Liver (tissue), 9 donors: ENCODE results near the gene AQP12A. TPM values are rescaled to one million over a fixed set of nuclear protein-coding genes. Genes with fewer than 3 reads are reported as not detected.

Experiments
- DNase-seq: peaks from one replicate; pipeline ENCODE4 v3.0.0-alpha.2; 2017; ENCODE audit warnings: low spot score
- H3K27ac ChIP-seq, 2 donors: one replicate each; pipeline ENCODE4 v1.7.0; 2013; ENCODE audit warnings: inconsistent platforms in 2 of 2, low read length in 2 of 2, control low read depth in 1 of 2, low read depth in 1 of 2, mild to moderate bottlenecking in 1 of 2
- H3K27me3 ChIP-seq, 4 donors: one replicate each; pipeline versions ENCODE4 v1.6.1 to v1.7.0; 2013; ENCODE audit warnings: low read length in 3 of 4, inconsistent platforms in 1 of 4, mild to moderate bottlenecking in 1 of 4, moderate library complexity in 1 of 4; ENCODE audit not compliant: control insufficient read depth in 4 of 4, insufficient read depth in 4 of 4
- H3K36me3 ChIP-seq, 4 donors: one replicate each; pipeline versions ENCODE4 v1.6.1 to v1.7.0; 2013; ENCODE audit warnings: low read length in 3 of 4, mild to moderate bottlenecking in 3 of 4, low read depth in 1 of 4, moderate library complexity in 1 of 4; ENCODE audit not compliant: control insufficient read depth in 4 of 4, insufficient read depth in 3 of 4
- H3K4me1 ChIP-seq, 4 donors: one replicate each; pipeline versions ENCODE4 v1.6.1 to v1.7.0; 2013; ENCODE audit warnings: low read length in 3 of 4, mild to moderate bottlenecking in 3 of 4, moderate library complexity in 1 of 4; ENCODE audit not compliant: control insufficient read depth in 4 of 4, insufficient read depth in 4 of 4
- H3K4me3 ChIP-seq, 3 donors: one replicate each; pipeline versions ENCODE4 v1.6.1 to v1.7.0; 2013; ENCODE audit warnings: low read length in 3 of 3, control low read depth in 1 of 3, low read depth in 1 of 3, mild to moderate bottlenecking in 1 of 3
- H3K9ac ChIP-seq, 2 donors: one replicate each; pipeline ENCODE4 v1.7.0; 2013; ENCODE audit warnings: low read length in 2 of 2, mild to moderate bottlenecking in 2 of 2, moderate library complexity in 2 of 2, control low read depth in 1 of 2, low read depth in 1 of 2
- H3K9me3 ChIP-seq, 4 donors: one replicate each; pipeline versions ENCODE4 v1.6.1 to v1.7.0; 2013; ENCODE audit warnings: low read length in 3 of 4; ENCODE audit not compliant: control insufficient read depth in 4 of 4
- CTCF ChIP-seq: fragments of 150-350 bp; IDR thresholded peaks from 2 replicates; pipeline ENCODE4 v1.5.1; 2017; ENCODE audit warnings: improper control_type of control experiment, low read depth, low read length; ENCODE audit not compliant: missing input control
- FOXA1 ChIP-seq: IDR thresholded peaks from 2 replicates; pipeline ENCODE4 v1.6.1; 2016; ENCODE audit warnings: antibody characterized with exemption
- FOXA2 ChIP-seq: IDR thresholded peaks from 2 replicates; pipeline ENCODE4 v1.6.1; 2016; ENCODE audit warnings: antibody characterized with exemption
- HNF4A ChIP-seq, 2 donors: conservative IDR thresholded peaks; 2 replicates each; pipeline ENCODE4 v1.6.1; 2016; ENCODE audit warnings: antibody characterized with exemption in 2 of 2, mild to moderate bottlenecking in 2 of 2
- JUND ChIP-seq, 2 donors: IDR thresholded peaks; 2 replicates each; pipeline ENCODE4 v1.6.1; 2016; ENCODE audit warnings: antibody characterized with exemption in 2 of 2
- NR2F2 ChIP-seq: IDR thresholded peaks from 2 replicates; pipeline ENCODE4 v1.6.1; 2016; ENCODE audit warnings: antibody characterized with exemption
- RAD21 ChIP-seq, 2 donors: IDR thresholded peaks; 2 replicates each; pipeline ENCODE4 v1.6.1; 2016; ENCODE audit warnings: antibody characterized with exemption in 2 of 2, mild to moderate bottlenecking in 2 of 2
- REST ChIP-seq: IDR thresholded peaks from 2 replicates; pipeline ENCODE4 v1.6.1; 2016; ENCODE audit warnings: antibody characterized with exemption, mild to moderate bottlenecking
- RXRA ChIP-seq, 2 donors: IDR thresholded peaks; 2 replicates each; pipeline ENCODE4 v1.6.1; 2017 to 2018; ENCODE audit warnings: antibody characterized with exemption in 2 of 2, mild to moderate bottlenecking in 1 of 2
- SP1 ChIP-seq: IDR thresholded peaks from 2 replicates; pipeline ENCODE4 v1.6.1; 2018; ENCODE audit warnings: antibody characterized with exemption, mild to moderate bottlenecking
- TAF1 ChIP-seq: conservative IDR thresholded peaks from 2 replicates; pipeline ENCODE4 v1.6.1; 2016; ENCODE audit warnings: antibody characterized with exemption, mild to moderate bottlenecking
- ZBTB33 ChIP-seq: IDR thresholded peaks from 2 replicates; pipeline ENCODE4 v1.6.1; 2016; ENCODE audit warnings: antibody characterized with exemption
- WGBS: extraction: QIAGEN DNeasy Blood & Tissue Kit; methylation state at CpG from one replicate; pipeline ENCODE4 v1.1.7; 2013; 5-methylcytosine and 5-hydroxymethylcytosine counted together
- polyA plus RNA-seq, 2 donors: library from polyadenylated mRNA; stranded (reverse) in 1 of 2; unstranded in 1 of 2; fragments of 200-250 nt in 1 of 2; fragments of >200 nt in 1 of 2; fragmentation: Nextera tagmentation in 1 of 2; extraction: Ambion mirVana in 1 of 2; gene quantifications; one replicate each; pipeline versions ENCODE4 v1.2.1 to v1.2.3, GENCODE V29; 2013 to 2015
- total RNA-seq, 2 donors: library from RNA; depleted of rRNA; stranded (reverse); fragments of >200 nt; gene quantifications; one replicate each; pipeline ENCODE4 v1.2.3, GENCODE V29; 2014
- TF ChIP-seq, protein P1 (sequence below): IDR thresholded peaks from 2 replicates; pipeline ENCODE4 v1.6.1; 2016; ENCODE audit warnings: antibody characterized with exemption
- donor health status: healthy.
- donor health status: healthy.
- donor health status: healthy.
- donor health status: healthy.
- donor health status: healthy.

Gene AQP12A
- total and polyA plus RNA-seq, 4 donors, result not detected

GRCh38 chr2:240717181-240717641, 25.5 kb downstream of the AQP12A start:
- no peak overlapping the region for H3K4me3 ChIP-seq
- no peak overlapping the region for H3K27ac ChIP-seq
- WGBS, result 88% methylated on average over 18 of the region's 18 CpGs
- no peaks in the 10 kb centered on the region for H3K36me3 ChIP-seq
- no peak overlapping the region for H3K9ac ChIP-seq
- no peaks in the 10 kb centered on the region for H3K9me3 ChIP-seq
- DNase-seq, result no peak
- no peaks in the 10 kb centered on the region for H3K4me1 ChIP-seq
- H3K27me3 ChIP-seq, result no peaks in the 10 kb centered on the region
- no peak for TF ChIP-seq CTCF

- H3K9me3 ChIP-seq, result no peaks in the 10 kb centered on the region
- DNase-seq, result no peak
- H3K4me3 ChIP-seq, result no peak overlapping the region
- no peaks in the 10 kb centered on the region for H3K36me3 ChIP-seq
- TF ChIP-seq JUND (IDR thresholded peaks at IDR 0.05) (no peak), ZBTB33 (no peak), HNF4A (conservative IDR thresholded peaks at IDR 0.05) (no peak), NR2F2 (no peak), RAD21 (IDR thresholded peaks at IDR 0.05) (no peak), RXRA (IDR thresholded peaks at IDR 0.05) (no peak)
- TF ChIP-seq, protein P1, sequence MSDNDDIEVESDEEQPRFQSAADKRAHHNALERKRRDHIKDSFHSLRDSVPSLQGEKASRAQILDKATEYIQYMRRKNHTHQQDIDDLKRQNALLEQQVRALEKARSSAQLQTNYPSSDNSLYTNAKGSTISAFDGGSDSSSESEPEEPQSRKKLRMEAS, result no peak
- no peaks in the 10 kb centered on the region for H3K4me1 ChIP-seq
- no peak overlapping the region for H3K9ac ChIP-seq
- no peak overlapping the region for H3K27ac ChIP-seq
- H3K27me3 ChIP-seq, result no peaks in the 10 kb centered on the region
- WGBS, result 92% methylated on average over 31 of the region's 31 CpGs
Measured at GRCh38 chr2:240717681-240718581, 26.3 kb downstream of the AQP12A start.

GRCh38 chr2:240718896-240719490, 27.3 kb downstream of the AQP12A start:
- no peak for DNase-seq
- H3K4me3 ChIP-seq, result no peak overlapping the region
- H3K9ac ChIP-seq, result no peak overlapping the region
- H3K36me3 ChIP-seq, result no peaks in the 10 kb centered on the region
- TF ChIP-seq TAF1 (no peak), CTCF (no peak), FOXA1 (no peak), FOXA2 (no peak), SP1 (no peak), REST (no peak)
- TF ChIP-seq, protein P1, result no peak
- H3K27ac ChIP-seq, result no peak overlapping the region
- H3K27me3 ChIP-seq, result no peaks in the 10 kb centered on the region
- H3K4me1 ChIP-seq, result no peaks in the 10 kb centered on the region
- 91% methylated on average over 25 of the region's 25 CpGs for WGBS
- no peaks in the 10 kb centered on the region for H3K9me3 ChIP-seq
